ENCODE measurements around the gene MKKS. TPM values are rescaled to one million over a fixed set of nuclear protein-coding genes. Genes with fewer than 3 reads are reported as not detected.

The MKKS gene
- polyA plus RNA-seq, 1 of the 3 experiments (the other 2 are of a cell fraction) = 10.1 TPM

DNA sequence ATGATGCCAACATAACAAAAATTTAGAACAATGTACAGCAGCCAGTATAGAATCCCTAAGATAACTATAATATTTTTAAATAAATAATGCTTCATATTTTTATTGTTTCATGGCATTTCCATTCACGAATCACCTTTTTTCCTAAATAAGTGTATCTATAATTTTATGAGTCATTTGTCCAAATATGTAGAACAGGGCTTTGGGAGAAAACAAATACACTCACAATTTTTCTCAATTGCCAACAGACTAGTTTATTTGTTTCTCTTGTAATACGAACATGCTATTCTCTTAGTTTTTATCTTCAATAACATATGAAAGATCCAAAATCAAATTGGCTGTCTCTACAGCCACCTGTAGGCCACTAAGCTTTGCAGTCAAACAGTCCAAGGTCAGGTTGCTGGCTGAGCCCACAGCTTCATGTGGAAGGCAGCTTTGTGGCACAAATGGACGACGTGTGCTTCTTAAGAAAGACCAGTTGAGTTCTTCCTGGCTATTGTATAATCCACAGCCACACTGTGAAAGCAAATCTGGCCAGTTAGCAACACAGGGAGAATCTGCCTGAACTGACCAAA, 29.0 kb downstream of the MKKS start:
- no peak overlapping the region for H3K4me3 ChIP-seq (ENCODE audit: low read depth in 2 of 2, low read length in 1 of 2)
- no peak overlapping the region for H2AFZ ChIP-seq (ENCODE audit: low read depth)
- H3K79me2 ChIP-seq (ENCODE audit: insufficient read depth) = no peaks in the 10 kb centered on the region
- POLR2A ChIA-PET = no interaction called here
- 94% methylated on average over 4 of the region's 4 CpGs for WGBS (ENCODE audit: low lambda C conversion rate)
- H3K4me1 ChIP-seq (ENCODE audit: control insufficient read depth in 1 of 2, insufficient read depth in 2 of 2, low read depth in 1 of 2, low read length in 1 of 2) = no peaks in the 10 kb centered on the region; a peak in 2 of 4 replicates
- no peaks in the 10 kb centered on the region for H3K9me3 ChIP-seq
- peaks cover 25 to 29% of the 10 kb centered on the region in 2 experiments for H3K36me3 ChIP-seq (replicated peaks in 1 of 2; ENCODE audit: control insufficient read depth in 1 of 2, insufficient read depth in 2 of 2, low read length in 1 of 2)
- no peak overlapping the region for H3K9ac ChIP-seq
- TF ChIP-seq CHD2 (IDR thresholded peaks at IDR 0.05; ENCODE audit: low read length, partially characterized antibody) (no peak), RCOR1 (IDR thresholded peaks at IDR 0.05; ENCODE audit: low read length) (no peak), TAF1 (IDR thresholded peaks at IDR 0.05; ENCODE audit: borderline replicate concordance, low read depth, low read length) (no peak), REST (IDR thresholded peaks at IDR 0.05; ENCODE audit: low read depth, low read length) (no peak), FOXM1 (IDR thresholded peaks at IDR 0.05; ENCODE audit: low read depth) (no peak), NFIC (IDR thresholded peaks at IDR 0.05; ENCODE audit: borderline replicate concordance) (no peak), SMC3 (IDR thresholded peaks at IDR 0.05; ENCODE audit: low read depth, low read length) (no peak), EP300 (IDR thresholded peaks at IDR 0.05; ENCODE audit: borderline replicate concordance in 1 of 2, low read depth in 1 of 2, low read length in 1 of 2) (no peak), GATA2 (CRISPR knock-in tag; IDR thresholded peaks at IDR 0.05) (no peak), POLR2AphosphoS5 (IDR thresholded peaks at IDR 0.05; ENCODE audit: low read depth, low read length) (no peak)
- TF ChIP-seq, protein P1, sequence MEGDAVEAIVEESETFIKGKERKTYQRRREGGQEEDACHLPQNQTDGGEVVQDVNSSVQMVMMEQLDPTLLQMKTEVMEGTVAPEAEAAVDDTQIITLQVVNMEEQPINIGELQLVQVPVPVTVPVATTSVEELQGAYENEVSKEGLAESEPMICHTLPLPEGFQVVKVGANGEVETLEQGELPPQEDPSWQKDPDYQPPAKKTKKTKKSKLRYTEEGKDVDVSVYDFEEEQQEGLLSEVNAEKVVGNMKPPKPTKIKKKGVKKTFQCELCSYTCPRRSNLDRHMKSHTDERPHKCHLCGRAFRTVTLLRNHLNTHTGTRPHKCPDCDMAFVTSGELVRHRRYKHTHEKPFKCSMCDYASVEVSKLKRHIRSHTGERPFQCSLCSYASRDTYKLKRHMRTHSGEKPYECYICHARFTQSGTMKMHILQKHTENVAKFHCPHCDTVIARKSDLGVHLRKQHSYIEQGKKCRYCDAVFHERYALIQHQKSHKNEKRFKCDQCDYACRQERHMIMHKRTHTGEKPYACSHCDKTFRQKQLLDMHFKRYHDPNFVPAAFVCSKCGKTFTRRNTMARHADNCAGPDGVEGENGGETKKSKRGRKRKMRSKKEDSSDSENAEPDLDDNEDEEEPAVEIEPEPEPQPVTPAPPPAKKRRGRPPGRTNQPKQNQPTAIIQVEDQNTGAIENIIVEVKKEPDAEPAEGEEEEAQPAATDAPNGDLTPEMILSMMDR (IDR thresholded peaks at IDR 0.05) = no peak
- TF ChIP-seq, protein P2, sequence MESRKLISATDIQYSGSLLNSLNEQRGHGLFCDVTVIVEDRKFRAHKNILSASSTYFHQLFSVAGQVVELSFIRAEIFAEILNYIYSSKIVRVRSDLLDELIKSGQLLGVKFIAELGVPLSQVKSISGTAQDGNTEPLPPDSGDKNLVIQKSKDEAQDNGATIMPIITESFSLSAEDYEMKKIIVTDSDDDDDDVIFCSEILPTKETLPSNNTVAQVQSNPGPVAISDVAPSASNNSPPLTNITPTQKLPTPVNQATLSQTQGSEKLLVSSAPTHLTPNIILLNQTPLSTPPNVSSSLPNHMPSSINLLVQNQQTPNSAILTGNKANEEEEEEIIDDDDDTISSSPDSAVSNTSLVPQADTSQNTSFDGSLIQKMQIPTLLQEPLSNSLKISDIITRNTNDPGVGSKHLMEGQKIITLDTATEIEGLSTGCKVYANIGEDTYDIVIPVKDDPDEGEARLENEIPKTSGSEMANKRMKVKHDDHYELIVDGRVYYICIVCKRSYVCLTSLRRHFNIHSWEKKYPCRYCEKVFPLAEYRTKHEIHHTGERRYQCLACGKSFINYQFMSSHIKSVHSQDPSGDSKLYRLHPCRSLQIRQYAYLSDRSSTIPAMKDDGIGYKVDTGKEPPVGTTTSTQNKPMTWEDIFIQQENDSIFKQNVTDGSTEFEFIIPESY (IDR thresholded peaks at IDR 0.05; ENCODE audit: borderline replicate concordance, low read depth) = no peak
- TF ChIP-seq, protein P3, sequence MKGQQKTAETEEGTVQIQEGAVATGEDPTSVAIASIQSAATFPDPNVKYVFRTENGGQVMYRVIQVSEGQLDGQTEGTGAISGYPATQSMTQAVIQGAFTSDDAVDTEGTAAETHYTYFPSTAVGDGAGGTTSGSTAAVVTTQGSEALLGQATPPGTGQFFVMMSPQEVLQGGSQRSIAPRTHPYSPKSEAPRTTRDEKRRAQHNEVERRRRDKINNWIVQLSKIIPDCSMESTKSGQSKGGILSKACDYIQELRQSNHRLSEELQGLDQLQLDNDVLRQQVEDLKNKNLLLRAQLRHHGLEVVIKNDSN (IDR thresholded peaks at IDR 0.05; ENCODE audit: borderline replicate concordance, low read depth) = no peak
- TF ChIP-seq, protein P4, sequence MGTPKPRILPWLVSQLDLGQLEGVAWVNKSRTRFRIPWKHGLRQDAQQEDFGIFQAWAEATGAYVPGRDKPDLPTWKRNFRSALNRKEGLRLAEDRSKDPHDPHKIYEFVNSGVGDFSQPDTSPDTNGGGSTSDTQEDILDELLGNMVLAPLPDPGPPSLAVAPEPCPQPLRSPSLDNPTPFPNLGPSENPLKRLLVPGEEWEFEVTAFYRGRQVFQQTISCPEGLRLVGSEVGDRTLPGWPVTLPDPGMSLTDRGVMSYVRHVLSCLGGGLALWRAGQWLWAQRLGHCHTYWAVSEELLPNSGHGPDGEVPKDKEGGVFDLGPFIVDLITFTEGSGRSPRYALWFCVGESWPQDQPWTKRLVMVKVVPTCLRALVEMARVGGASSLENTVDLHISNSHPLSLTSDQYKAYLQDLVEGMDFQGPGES (IDR thresholded peaks at IDR 0.05; ENCODE audit: low read depth, low read length) = no peak
- CTCF ChIA-PET = interaction anchor here (1.1 to 2.8 kb wide), 3 partner anchors 8 to 427 kb away, joined by 4 to 16 read pairs (median 5); no protein-coding TSS in a partner anchor
- no peak for DNase-seq
- no peaks in the 10 kb centered on the region for H3K27me3 ChIP-seq (ENCODE audit: insufficient read depth)
- H3F3A ChIP-seq (replicated peaks; ENCODE audit: insufficient read depth) = no peaks in the 10 kb centered on the region
- H3K4me2 ChIP-seq = no peak overlapping the region
- H3K27ac ChIP-seq (ENCODE audit: low read depth in 2 of 2, low read length in 1 of 2) = no peak overlapping the region
- no peaks in the 10 kb centered on the region for H3K9me2 ChIP-seq
- H4K20me1 ChIP-seq (ENCODE audit: insufficient read depth) = no peaks in the 10 kb centered on the region
